ENCODE results near the gene CYB561. TPM values are rescaled to one million over a fixed set of nuclear protein-coding genes. Genes with fewer than 3 reads are reported as not detected.

Gene CYB561
- total and polyA plus RNA-seq, 2 donors (not counting 3 experiments of a cell fraction or from before 2014, with no cell fraction given): 34.9 to 71.1 TPM

DNA sequence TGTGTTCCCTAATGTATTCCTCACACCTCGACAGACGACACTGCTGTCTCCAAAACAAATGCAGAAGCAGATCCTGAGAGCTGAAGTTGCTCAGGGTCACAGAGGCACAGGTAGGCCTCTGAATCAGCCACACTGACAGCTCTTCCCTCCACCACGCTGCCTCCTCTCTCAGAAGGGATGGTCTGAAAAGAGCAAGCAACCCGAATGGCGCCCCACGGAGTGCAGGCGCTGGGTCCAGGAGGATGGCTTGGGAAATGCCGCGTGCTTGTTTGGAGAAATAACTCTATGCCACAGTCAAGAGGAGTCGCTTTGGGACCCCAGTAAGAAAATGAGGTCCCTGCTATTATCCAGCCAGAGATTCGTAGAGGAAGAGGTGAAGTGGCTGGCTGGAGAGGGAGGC lies 15.9 kb downstream of the CYB561 start:
- DNase-seq (ENCODE audit: low read depth, low spot score) (no peak), FAIRE-seq (no peak)
- H4K20me1 ChIP-seq (replicated peaks; ENCODE audit: control insufficient read depth, extremely low read depth, insufficient read depth, low read length): no peaks in the 10 kb centered on the region
- no peak overlapping the region for H3K4me2 ChIP-seq (ENCODE audit: insufficient read depth, low read length)
- ChIA-PET CTCF (interaction anchor here (1.1 to 15.0 kb wide), 3 partner anchors 17 to 182 kb away, joined by 5 to 540 read pairs (median 10); partner anchors contain the start of gene ACE), POLR2A (no interaction called here)
- BruUV-seq (replicated peaks): no TSS peak
- no peaks in the 10 kb centered on the region for H3K9me1 ChIP-seq (replicated peaks; ENCODE audit: control insufficient read depth, extremely low read depth, insufficient read depth, low read length)
- no peak overlapping the region for H3K27ac ChIP-seq (ENCODE audit: insufficient read depth, low read depth, low read length)
- H3K9ac ChIP-seq (replicated peaks; ENCODE audit: extremely low read depth, insufficient read depth, low read length): no peak overlapping the region
- no peaks in the 10 kb centered on the region for H3K79me2 ChIP-seq (ENCODE audit: control insufficient read depth, insufficient read depth, low read length)
- H3K4me1 ChIP-seq (ENCODE audit: control insufficient read depth, extremely low read depth, insufficient read depth, low read length): peaks cover 34% of the 10 kb centered on the region
- H3K9me3 ChIP-seq (replicated peaks; ENCODE audit: control insufficient read depth, insufficient read depth, low read length): no peaks in the 10 kb centered on the region
- H3K4me3 ChIP-seq (replicated peaks in 1 of 3; ENCODE audit: insufficient read depth in 1 of 3, low read depth in 1 of 3, low read length in 3 of 3): no peak overlapping the region
- peaks cover 0 to 2% of the 10 kb centered on the region in 2 experiments for H3K36me3 ChIP-seq (ENCODE audit: control insufficient read depth in 2 of 2, extremely low read depth in 1 of 2, insufficient read depth in 2 of 2, low read length in 2 of 2)
- no peak overlapping the region for H2AFZ ChIP-seq (ENCODE audit: low read depth, low read length)
- H3K27me3 ChIP-seq (ENCODE audit: control insufficient read depth in 2 of 2, insufficient read depth in 2 of 2, low read length in 2 of 2): no peaks in the 10 kb centered on the region
- intact Hi-C loops (cut with micrococcal nuclease): no loop called here
- dilution Hi-C loops (cut with MboI; ENCODE audit: extremely low pct_ligation_motif_present, low sequenced_read_pairs): no loop called here
- TF ChIP-seq, protein P1, sequence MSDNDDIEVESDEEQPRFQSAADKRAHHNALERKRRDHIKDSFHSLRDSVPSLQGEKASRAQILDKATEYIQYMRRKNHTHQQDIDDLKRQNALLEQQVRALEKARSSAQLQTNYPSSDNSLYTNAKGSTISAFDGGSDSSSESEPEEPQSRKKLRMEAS (IDR thresholded peaks at IDR 0.05; ENCODE audit: insufficient read depth, insufficient read length): no peak
- TF ChIP-seq FOS (IDR thresholded peaks at IDR 0.05; ENCODE audit: borderline replicate concordance, insufficient read depth, low read length) (no peak), GATA2 (IDR thresholded peaks at IDR 0.05; ENCODE audit: insufficient read depth, insufficient read length, low read depth, low read length) (no peak), JUN (IDR thresholded peaks at IDR 0.05; ENCODE audit: borderline replicate concordance, insufficient read depth, insufficient read length, low read depth) (no peak), CTCF (IDR thresholded peaks at IDR 0.05; ENCODE audit: extremely low read depth in 1 of 2, insufficient read depth in 1 of 2, low read depth in 1 of 2, low read length in 2 of 2) (no peak), POLR2AphosphoS5 (IDR thresholded peaks at IDR 0.05; ENCODE audit: insufficient read depth, low read depth, low read length) (no peak), MYC (IDR thresholded peaks at IDR 0.05; ENCODE audit: low read depth, low read length) (no peak), EZH2 (IDR thresholded peaks at IDR 0.05; ENCODE audit: borderline replicate concordance, low read depth, low read length, severe bottlenecking) (no peak), POLR2A (IDR thresholded peaks at IDR 0.05; ENCODE audit: low read depth, low read length) (no peak)

Measured in endothelial cell of umbilical vein (primary cell).